GM12878 (cell line): ENCODE measurements around the gene GPT2. TPM values are rescaled to one million over a fixed set of nuclear protein-coding genes. Genes with fewer than 3 reads are reported as not detected.

Experiments used
- ATAC-seq: fragments of 200-7000 bp; cut with Tn5 transposase; 3 replicates; pipeline ENCODE4 v1.9.1; 2020; ENCODE audit warnings: mild to moderate bottlenecking, moderate library complexity
- BruUV-seq: library from RNA; stranded (reverse); fragments of 400-500 nt; replicated peaks from 2 replicates; lab custom pipeline; 2021; lab: Mats Ljungman, UMichigan
- CTCF ChIA-PET: fragments of 300-600 bp; sonication (Branson Sonifier 250); formaldehyde crosslinking; extraction: SDS; loops from one replicate; lab custom pipeline; 2021; ENCODE audit warnings: inconsistent platforms; lab: Yijun Ruan, JAX
- POLR2A ChIA-PET: fragments of 350-600 bp; formaldehyde crosslinking; extraction: SDS; loops from one replicate; lab custom pipeline; 2021; ENCODE audit warnings: inconsistent platforms; lab: Charles Lee
- RAD21 ChIA-PET: fragments of 300-600 bp; sonication (Branson Sonifier 250); formaldehyde crosslinking; loops from one replicate; lab custom pipeline; 2023; ENCODE audit warnings: antibody characterized with exemption; ENCODE audit not compliant: unreplicated experiment; lab: Charles Lee
- SMC1A ChIA-PET: fragments of 300-600 bp; sonication (Branson Sonifier 250); formaldehyde crosslinking; loops from one replicate; lab custom pipeline; 2023; ENCODE audit not compliant: unreplicated experiment, uncharacterized antibody; lab: Charles Lee
- DNase-seq: peaks from one replicate; pipeline ENCODE4 v3.0.0-alpha.2; 2011; ENCODE audit warnings: low read depth, low spot score
- FAIRE-seq: peaks from 3 replicates; lab custom pipeline; 2011; peaks lifted over from hg19 to GRCh38; lab: Jason Lieb, UNC
- H2AFZ ChIP-seq: 2 replicates; pipeline ENCODE4 v1.6.0; 2011; ENCODE audit warnings: low read depth, low read length, control low read depth; ENCODE audit not compliant: control insufficient read depth
- H3K27ac ChIP-seq: 2 replicates; pipeline ENCODE4 v1.5.1; 2011; ENCODE audit warnings: control low read depth; ENCODE audit not compliant: control insufficient read depth, insufficient read depth
- H3K27me3 ChIP-seq, 2 experiments: replicated peaks in 1 of 2; 2 replicates each; pipeline versions ENCODE4 v1.6.0 to v1.6.1; 2011; ENCODE audit warnings: low read length in 1 of 2; ENCODE audit not compliant: control insufficient read depth in 2 of 2, insufficient read depth in 2 of 2
- H3K36me3 ChIP-seq, 2 experiments: 2 replicates each; pipeline ENCODE4 v1.5.1; 2011; ENCODE audit warnings: low read length in 1 of 2; ENCODE audit not compliant: control insufficient read depth in 2 of 2, insufficient read depth in 2 of 2
- H3K4me1 ChIP-seq: 2 replicates; pipeline ENCODE4 v1.6.1; 2011; ENCODE audit warnings: mild to moderate bottlenecking, low read length, moderate library complexity, mixed read lengths; ENCODE audit not compliant: control insufficient read depth, insufficient read depth
- H3K4me2 ChIP-seq: 2 replicates; pipeline ENCODE4 v1.6.0; 2011; ENCODE audit warnings: control low read depth; ENCODE audit not compliant: control insufficient read depth, insufficient read depth
- H3K4me3 ChIP-seq: fragments of 200-600 bp; sonication (generic); 2 replicates; pipeline ENCODE4 v1.5.1; 2016
- H3K79me2 ChIP-seq: 2 replicates; pipeline ENCODE4 v1.6.0; 2011; ENCODE audit warnings: low read length; ENCODE audit not compliant: control insufficient read depth, insufficient read depth
- H3K9ac ChIP-seq: 2 replicates; pipeline ENCODE4 v1.8.0; 2011; ENCODE audit warnings: low read length, control low read depth, mixed read lengths; ENCODE audit not compliant: control insufficient read depth, insufficient read depth
- H3K9me3 ChIP-seq: replicated peaks from 3 replicates; pipeline ENCODE4 v1.5.1; 2011; ENCODE audit warnings: mild to moderate bottlenecking, low read length; ENCODE audit not compliant: control insufficient read depth, insufficient read depth
- H4K20me1 ChIP-seq: 2 replicates; pipeline ENCODE4 v1.6.0; 2011; ENCODE audit not compliant: control insufficient read depth, insufficient read depth
- CTCF ChIP-seq, 3 experiments: IDR thresholded peaks in 2 of 3; conservative IDR thresholded peaks in 1 of 3; 2 replicates each; pipeline ENCODE4 v1.5.1; 2011; ENCODE audit warnings: low read depth in 3 of 3, low read length in 3 of 3, mild to moderate bottlenecking in 3 of 3, control low read depth in 2 of 3, moderate library complexity in 2 of 3, inconsistent platforms in 1 of 3, mixed read lengths in 1 of 3; ENCODE audit not compliant: control insufficient read depth in 2 of 3, insufficient read depth in 1 of 3; ENCODE audit errors: extremely low read depth in 1 of 3
- ETV6 ChIP-seq, 2 experiments: fragments of 450-650 bp in 1 of 2; IDR thresholded peaks in 1 of 2; conservative IDR thresholded peaks in 1 of 2; 2 replicates each; pipeline ENCODE4 v1.6.1; 2014; ENCODE audit warnings: antibody characterized with exemption in 1 of 2, borderline replicate concordance in 1 of 2, low read depth in 1 of 2, mild to moderate bottlenecking in 1 of 2, moderate library complexity in 1 of 2
- MYB ChIP-seq: fragments of 150-350 bp; IDR thresholded peaks from 2 replicates; pipeline ENCODE4 v1.6.1; 2014; ENCODE audit warnings: mild to moderate bottlenecking, low read depth, low read length, borderline replicate concordance
- WGBS: methylation state at CpG from one replicate; pipeline ENCODE4 v1.1.6; 2016; ENCODE audit warnings: low lambda C conversion rate; ENCODE audit not compliant: insufficient replicate concordance, insufficient coverage; ENCODE audit errors: missing lambda C conversion rate; 5-methylcytosine and 5-hydroxymethylcytosine counted together
- in situ Hi-C: fragments of 300-500 bp; cut with MboI; formaldehyde crosslinking; loops from 9 replicates; pipeline ENCODE4 v1.14.3; 2018; ENCODE audit warnings: mixed read lengths
- intact Hi-C: fragments of 100-400 bp; cut with micrococcal nuclease; formaldehyde crosslinking; loops from one replicate; pipeline ENCODE4 v1.14.2; 2022; ENCODE audit not compliant: unreplicated experiment
- polyA plus RNA-seq, 11 experiments: library from polyadenylated mRNA; depleted of rRNA in 4 of 11; unstranded in 6 of 11; stranded (reverse) in 5 of 11; fragments of >200 nt; fragmentation: Nextera tagmentation in 4 of 11; fragmentation: Illumina TruSeq in 1 of 11; extraction: Ambion mirVana in 4 of 11; extraction: Trizol in 1 of 11; gene quantifications; 1 replicate in 1 of 11; 2 replicates in 10 of 11; pipeline versions ENCODE4 v1.2.1 to v1.2.3, GENCODE V29; 2011 to 2016; ENCODE audit warnings: inconsistent platforms in 2 of 11, missing spikeins in 2 of 11, low read depth in 1 of 11
- total RNA-seq, 4 experiments: library from RNA; depleted of rRNA in 3 of 4; stranded (reverse); fragments of >200 nt in 3 of 4; fragmentation: Illumina TruSeq in 1 of 4; extraction: Trizol in 1 of 4; gene quantifications; 2 replicates each; pipeline versions ENCODE4 v1.2.1 to v1.2.3, GENCODE V29; 2013 to 2021

GPT2 gene
- total and polyA plus RNA-seq, 10 of the 15 experiments (the other 5 are each of a cell fraction or from before 2014, with no cell fraction given) = 0.45 to 9.9 (median 4.3) TPM

- no TSS peak for BruUV-seq
- Histone ChIP-seq H3K9me3 (no peaks in the 10 kb centered on the region), H3K36me3 (no peaks in the 10 kb centered on the region; a peak in 1 of 4 replicates), H3K4me3 (no peak overlapping the region), H3K79me2 (no peaks in the 10 kb centered on the region), H3K4me1 (peaks cover 2% of the 10 kb centered on the region), H3K9ac (no peak overlapping the region), H2AFZ (no peak overlapping the region), H4K20me1 (no peaks in the 10 kb centered on the region), H3K27me3 (no peaks in the 10 kb centered on the region), H3K4me2 (no peak overlapping the region), H3K27ac (no peak overlapping the region)
- TF ChIP-seq CTCF (IDR thresholded peaks at IDR 0.05 in 2 of 3, conservative IDR thresholded peaks at IDR 0.05 in 1 of 3; ENCODE audit: control insufficient read depth in 2 of 3, extremely low read depth in 1 of 3, insufficient read depth in 1 of 3, low read depth in 3 of 3, low read length in 3 of 3) (no peak), ETV6 (conservative IDR thresholded peaks at IDR 0.05 in 1 of 2, IDR thresholded peaks at IDR 0.05 in 1 of 2; ENCODE audit: borderline replicate concordance in 1 of 2, low read depth in 1 of 2) (no peak), MYB (no peak)
- POLR2A ChIA-PET = no interaction called here
- in situ Hi-C loops = no loop called here
- CTCF ChIA-PET = interaction anchor here (1.0 to 12.5 kb wide), 4 partner anchors 12 to 230 kb away, joined by 3 to 217 read pairs (median 16); no protein-coding TSS in a partner anchor
- 94% methylated on average over 3 of the region's 3 CpGs for WGBS
- no peak for DNase-seq
- no peak for FAIRE-seq
- SMC1A ChIA-PET = interaction anchor here (2.0 kb wide), 1 partner anchor 50 kb away, joined by 6 read pairs; no protein-coding TSS in a partner anchor
- intact Hi-C loops = no loop called here
- ATAC-seq = no peak
- RAD21 ChIA-PET = no interaction called here
Measured at GRCh38 chr16:46904471-46904870, 20.3 kb downstream of the GPT2 start.
